Measurements from ENCODE around the gene TMPRSS11D.
A peak's percentile ranks its signal among the peaks of the same experiment; 100 is the strongest.

Gene TMPRSS11D

DNA sequence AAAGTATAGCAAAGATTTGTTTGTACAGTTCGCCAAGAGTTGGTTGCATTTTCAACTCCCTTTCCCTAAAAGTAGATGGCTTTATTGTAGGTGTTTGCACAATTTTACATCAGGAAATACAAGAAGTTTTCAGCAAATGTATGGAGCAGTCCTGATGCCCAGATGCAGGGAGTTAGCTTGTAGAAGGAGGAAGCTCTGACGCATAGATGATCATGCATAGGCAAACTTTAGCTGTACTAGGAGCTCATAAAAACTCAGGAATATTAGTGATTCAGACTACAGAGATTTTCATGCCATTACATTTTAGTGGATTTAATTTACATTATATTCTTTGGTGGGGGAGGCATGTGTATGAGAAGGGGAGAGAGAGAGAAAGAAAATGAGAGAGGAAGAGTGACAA lies 62.9 kb downstream of the TMPRSS11D start:
- Histone ChIP-seq H3K4me1 (no peaks in the 10 kb centered on the region), H3K27me3 (no peaks in the 10 kb centered on the region), H3K9me3 (no peaks in the 10 kb centered on the region), H3K4me3 (ENCODE audit: low read depth, low read length) (no peak overlapping the region), H3K36me3 (no peaks in the 10 kb centered on the region)
- no peak for DNase-seq
- TF ChIP-seq, protein P1, sequence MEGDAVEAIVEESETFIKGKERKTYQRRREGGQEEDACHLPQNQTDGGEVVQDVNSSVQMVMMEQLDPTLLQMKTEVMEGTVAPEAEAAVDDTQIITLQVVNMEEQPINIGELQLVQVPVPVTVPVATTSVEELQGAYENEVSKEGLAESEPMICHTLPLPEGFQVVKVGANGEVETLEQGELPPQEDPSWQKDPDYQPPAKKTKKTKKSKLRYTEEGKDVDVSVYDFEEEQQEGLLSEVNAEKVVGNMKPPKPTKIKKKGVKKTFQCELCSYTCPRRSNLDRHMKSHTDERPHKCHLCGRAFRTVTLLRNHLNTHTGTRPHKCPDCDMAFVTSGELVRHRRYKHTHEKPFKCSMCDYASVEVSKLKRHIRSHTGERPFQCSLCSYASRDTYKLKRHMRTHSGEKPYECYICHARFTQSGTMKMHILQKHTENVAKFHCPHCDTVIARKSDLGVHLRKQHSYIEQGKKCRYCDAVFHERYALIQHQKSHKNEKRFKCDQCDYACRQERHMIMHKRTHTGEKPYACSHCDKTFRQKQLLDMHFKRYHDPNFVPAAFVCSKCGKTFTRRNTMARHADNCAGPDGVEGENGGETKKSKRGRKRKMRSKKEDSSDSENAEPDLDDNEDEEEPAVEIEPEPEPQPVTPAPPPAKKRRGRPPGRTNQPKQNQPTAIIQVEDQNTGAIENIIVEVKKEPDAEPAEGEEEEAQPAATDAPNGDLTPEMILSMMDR (IDR thresholded peaks at IDR 0.05; ENCODE audit: low read depth, low read length): no peak

DNA sequence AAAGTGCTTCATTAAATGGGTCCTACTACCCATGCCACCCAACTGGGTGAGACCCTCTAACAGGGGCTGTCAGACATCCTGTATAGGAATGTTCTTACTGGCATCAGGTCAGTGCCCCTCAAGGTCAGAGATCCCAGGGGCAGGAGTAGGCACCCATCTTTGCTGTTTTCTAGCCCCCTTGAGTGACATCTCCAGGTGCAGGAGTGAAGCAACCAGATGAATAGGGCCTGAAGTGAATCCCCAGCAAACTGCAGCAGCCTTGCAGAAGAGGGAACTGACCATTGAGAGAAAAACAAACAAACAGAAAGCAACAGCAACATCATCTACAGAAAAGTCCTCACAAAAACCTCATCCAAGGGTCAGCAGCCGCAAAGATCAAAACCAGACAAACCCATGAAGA lies 73.8 kb downstream of the TMPRSS11D start:
- DNase-seq: no peak
- no peaks in the 10 kb centered on the region for H3K27me3 ChIP-seq
- H3K9me3 ChIP-seq: no peaks in the 10 kb centered on the region
- H3K4me3 ChIP-seq (ENCODE audit: low read depth, low read length): no peak overlapping the region
- TF ChIP-seq, protein P1 (IDR thresholded peaks at IDR 0.05; ENCODE audit: low read depth, low read length): no peak
- no peaks in the 10 kb centered on the region for H3K4me1 ChIP-seq
- no peaks in the 10 kb centered on the region for H3K36me3 ChIP-seq

DNA sequence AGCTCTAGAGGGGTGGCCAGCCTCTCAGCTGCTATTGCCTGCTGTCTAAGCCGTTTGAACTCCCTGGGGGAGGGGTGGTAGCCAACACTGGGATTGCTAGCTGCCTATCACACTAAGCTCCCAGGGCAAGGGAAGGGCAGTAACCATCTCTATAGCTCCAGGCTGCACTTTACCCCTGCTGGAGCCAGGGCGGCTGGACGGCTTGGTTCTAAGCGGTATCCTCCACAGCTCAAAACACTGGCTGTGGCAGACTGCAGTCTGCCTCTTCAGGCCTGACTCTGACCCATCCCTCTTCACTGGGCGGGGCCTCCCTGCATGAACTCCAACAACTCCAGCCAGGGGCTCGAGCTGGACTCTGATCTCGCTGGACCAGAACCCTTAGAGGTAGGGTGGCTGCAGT lies 74.3 kb downstream of the TMPRSS11D start:
- peak; percentile 6 for DNase-seq
- Histone ChIP-seq H3K9me3 (no peaks in the 10 kb centered on the region), H3K4me3 (ENCODE audit: low read depth, low read length) (no peak overlapping the region), H3K27me3 (no peaks in the 10 kb centered on the region), H3K36me3 (no peaks in the 10 kb centered on the region), H3K4me1 (no peaks in the 10 kb centered on the region)
- TF ChIP-seq, protein P1 (IDR thresholded peaks at IDR 0.05; ENCODE audit: low read depth, low read length): no peak

DNA sequence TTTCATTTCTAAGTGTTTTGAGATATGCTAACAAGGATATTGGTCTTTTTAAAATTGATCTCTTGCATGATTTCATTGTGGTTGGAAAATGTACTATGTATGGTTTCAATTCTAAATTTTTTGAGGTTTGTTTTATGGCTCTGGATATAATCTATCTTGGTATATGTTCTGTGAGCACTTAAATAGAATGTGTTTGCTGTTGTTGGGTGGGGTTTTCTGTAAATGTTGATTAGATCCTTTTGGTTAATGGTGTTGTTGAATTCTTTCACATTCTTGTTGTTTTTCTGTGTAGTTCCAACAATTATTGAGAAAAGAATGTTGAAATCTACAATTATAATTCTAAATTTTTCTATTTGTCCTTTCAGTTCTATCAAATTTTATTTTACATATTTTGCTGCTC lies 87.0 kb downstream of the TMPRSS11D start:
- Histone ChIP-seq H3K9me3 (no peaks in the 10 kb centered on the region), H3K36me3 (no peaks in the 10 kb centered on the region), H3K4me3 (ENCODE audit: low read depth, low read length) (no peak overlapping the region), H3K4me1 (no peaks in the 10 kb centered on the region), H3K27me3 (no peaks in the 10 kb centered on the region)
- DNase-seq: no peak
- TF ChIP-seq, protein P1 (IDR thresholded peaks at IDR 0.05; ENCODE audit: low read depth, low read length): no peak

DNA sequence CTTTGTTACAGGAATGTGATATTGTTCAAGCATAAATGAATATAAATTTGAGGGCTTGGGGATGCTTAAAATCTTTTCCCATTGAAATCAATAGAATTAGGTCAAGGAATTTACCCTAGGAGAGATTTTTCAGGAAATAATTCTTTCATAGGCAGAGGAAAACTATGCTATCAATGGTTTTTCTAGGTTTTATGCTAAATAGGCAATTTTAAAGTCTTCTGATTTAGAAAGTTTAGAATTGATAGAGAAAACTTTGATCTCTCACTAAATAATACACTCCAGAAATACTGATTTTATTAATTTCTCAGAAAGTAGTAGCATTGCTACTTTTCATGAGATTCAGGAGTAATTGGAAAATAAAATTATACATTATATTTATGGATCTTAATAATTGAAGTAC lies 93.1 kb downstream of the TMPRSS11D start:
- no peak overlapping the region for H3K4me3 ChIP-seq (ENCODE audit: low read depth, low read length)
- H3K36me3 ChIP-seq: no peaks in the 10 kb centered on the region
- H3K27me3 ChIP-seq: no peaks in the 10 kb centered on the region
- TF ChIP-seq, protein P1 (IDR thresholded peaks at IDR 0.05; ENCODE audit: low read depth, low read length): no peak
- no peaks in the 10 kb centered on the region for H3K9me3 ChIP-seq
- DNase-seq: no peak
- no peaks in the 10 kb centered on the region for H3K4me1 ChIP-seq

DNA sequence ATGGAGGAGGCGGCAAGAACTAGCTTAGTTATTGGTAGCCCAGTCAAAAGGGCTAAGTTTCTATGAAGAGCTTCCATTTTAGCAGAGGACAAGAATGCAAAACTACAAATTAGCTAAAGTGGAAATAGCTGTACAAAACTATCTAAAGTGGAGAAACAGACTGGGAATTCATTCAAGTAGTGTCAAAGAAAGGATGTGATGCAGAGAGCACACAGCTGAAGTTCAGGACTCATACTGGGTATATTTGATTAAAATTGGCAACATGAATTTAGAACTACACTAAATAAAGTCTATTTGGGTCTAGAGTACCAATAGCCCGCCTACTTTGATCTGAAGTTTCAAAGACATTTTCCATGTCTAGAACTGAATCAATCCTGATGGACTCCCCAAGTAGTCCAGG lies 96.5 kb downstream of the TMPRSS11D start:
- no peaks in the 10 kb centered on the region for H3K4me1 ChIP-seq
- H3K9me3 ChIP-seq: no peaks in the 10 kb centered on the region
- no peak overlapping the region for H3K4me3 ChIP-seq (ENCODE audit: low read depth, low read length)
- TF ChIP-seq, protein P1 (IDR thresholded peaks at IDR 0.05; ENCODE audit: low read depth, low read length): no peak
- H3K36me3 ChIP-seq: no peaks in the 10 kb centered on the region
- H3K27me3 ChIP-seq: no peaks in the 10 kb centered on the region
- DNase-seq: no peak

Data from BE2C (cell line).